CD14-positive monocyte (primary cell): Measurements from ENCODE around the gene EPB41L2. TPM values are rescaled to one million over a fixed set of nuclear protein-coding genes. Genes with fewer than 3 reads are reported as not detected.

ENCODE experiments used
- DNase-seq, 3 donors: peaks; one replicate each; pipeline ENCODE4 v3.0.0-alpha.2; 2011 to 2022
- H2AFZ ChIP-seq: 2 replicates; pipeline ENCODE4 v1.6.0; 2012; ENCODE audit warnings: mild to moderate bottlenecking, low read depth, low read length, inconsistent platforms; ENCODE audit not compliant: insufficient read depth, poor library complexity, severe bottlenecking
- H3K27ac ChIP-seq, 2 donors: 1 replicate in 1 of 2; 2 replicates in 1 of 2; pipeline ENCODE4 v1.5.1; 2012 to 2013; ENCODE audit warnings: low read length in 2 of 2, control low read depth in 1 of 2, inconsistent platforms in 1 of 2, low read depth in 1 of 2, mild to moderate bottlenecking in 1 of 2
- H3K27me3 ChIP-seq, 2 donors: one replicate each; pipeline versions ENCODE4 v1.6.0 to v1.6.1; 2011 to 2013; ENCODE audit warnings: low read length in 2 of 2; ENCODE audit not compliant: control insufficient read depth in 2 of 2, insufficient read depth in 2 of 2
- H3K36me3 ChIP-seq, 2 donors: replicated peaks in 1 of 2; 1 replicate in 1 of 2; 2 replicates in 1 of 2; pipeline versions ENCODE4 v1.5.1 to v1.6.1; 2012 to 2013; ENCODE audit warnings: low read length in 2 of 2, control low read depth in 1 of 2, inconsistent platforms in 1 of 2, mild to moderate bottlenecking in 1 of 2; ENCODE audit not compliant: insufficient read depth in 2 of 2, control insufficient read depth in 1 of 2
- H3K4me1 ChIP-seq, 2 donors: 1 replicate in 1 of 2; 2 replicates in 1 of 2; pipeline versions ENCODE4 v1.5.1 to v1.6.1; 2012 to 2013; ENCODE audit warnings: low read length in 2 of 2, control low read depth in 1 of 2, inconsistent platforms in 1 of 2, mild to moderate bottlenecking in 1 of 2, moderate library complexity in 1 of 2; ENCODE audit not compliant: insufficient read depth in 2 of 2, control insufficient read depth in 1 of 2
- H3K4me2 ChIP-seq: replicated peaks from 2 replicates; pipeline ENCODE3; 2012; ENCODE audit warnings: low read length, moderate library complexity, mild to moderate bottlenecking; ENCODE audit not compliant: poor library complexity, severe bottlenecking; ENCODE audit errors: extremely low read depth
- H3K4me3 ChIP-seq, 3 experiments: fragments of 200-600 bp in 1 of 3; sonication (generic) in 1 of 3; replicated peaks in 1 of 3; 1 replicate in 2 of 3; 2 replicates in 1 of 3; pipeline ENCODE4 v1.5.1; 2011 to 2013; ENCODE audit warnings: low read length in 3 of 3, mild to moderate bottlenecking in 3 of 3, control low read depth in 2 of 3, low read depth in 2 of 3, inconsistent platforms in 1 of 3, moderate library complexity in 1 of 3
- H3K79me2 ChIP-seq: 2 replicates; pipeline ENCODE4 v1.6.0; 2012; ENCODE audit warnings: mild to moderate bottlenecking, control low read depth, inconsistent platforms, low read length, moderate library complexity; ENCODE audit not compliant: insufficient read depth
- H3K9ac ChIP-seq: 2 replicates; pipeline ENCODE4 v1.6.0; 2017; ENCODE audit warnings: low read length, mild to moderate bottlenecking; ENCODE audit not compliant: insufficient read depth, poor library complexity, severe bottlenecking
- H3K9me3 ChIP-seq, 2 donors: replicated peaks in 1 of 2; 1 replicate in 1 of 2; 2 replicates in 1 of 2; pipeline versions ENCODE4 v1.5.1 to v1.6.1; 2012 to 2013; ENCODE audit warnings: low read length in 2 of 2, control low read depth in 1 of 2; ENCODE audit not compliant: control insufficient read depth in 1 of 2, insufficient read depth in 1 of 2
- H4K20me1 ChIP-seq: 2 replicates; pipeline ENCODE4 v1.6.0; 2012; ENCODE audit warnings: mild to moderate bottlenecking, low read length, control low read depth, moderate library complexity; ENCODE audit not compliant: insufficient read depth
- H3K27ac Mint-ChIP-seq, 7 donors: one replicate each; pipeline ENCODE4 v1.8.0; 2020; ENCODE audit warnings: mild to moderate bottlenecking in 7 of 7, mixed read lengths in 7 of 7, moderate library complexity in 6 of 7, inconsistent platforms in 2 of 7
- H3K27me3 Mint-ChIP-seq, 3 donors: one replicate each; pipeline ENCODE4 v1.8.0; 2021 to 2022; ENCODE audit warnings: low read depth in 3 of 3, mild to moderate bottlenecking in 3 of 3, mixed read lengths in 3 of 3, moderate library complexity in 3 of 3, inconsistent platforms in 1 of 3
- H3K36me3 Mint-ChIP-seq, 2 donors: one replicate each; pipeline ENCODE4 v1.8.0; 2020; ENCODE audit warnings: mixed read lengths in 2 of 2, inconsistent platforms in 1 of 2, mild to moderate bottlenecking in 1 of 2
- H3K4me1 Mint-ChIP-seq: one replicate; pipeline ENCODE4 v1.8.0; 2020; ENCODE audit warnings: mild to moderate bottlenecking, mixed read lengths
- H3K4me3 Mint-ChIP-seq, 2 donors: one replicate each; pipeline ENCODE4 v1.8.0; 2020; ENCODE audit warnings: mild to moderate bottlenecking in 2 of 2, mixed read lengths in 2 of 2, moderate library complexity in 1 of 2
- H3K9me3 Mint-ChIP-seq, 7 donors: one replicate each; pipeline ENCODE4 v1.8.0; 2020 to 2022; ENCODE audit warnings: mixed read lengths in 7 of 7, mild to moderate bottlenecking in 6 of 7, moderate library complexity in 6 of 7, inconsistent platforms in 2 of 7
- CTCF ChIP-seq: fragments of 200-600 bp; IDR thresholded peaks from one replicate; pipeline ENCODE4 v1.8.0; 2022; ENCODE audit warnings: antibody characterized with exemption, mild to moderate bottlenecking
- WGBS: methylation state at CpG from one replicate; pipeline ENCODE4 v1.1.5; 2013; ENCODE audit warnings: missing lambda C conversion rate; ENCODE audit not compliant: insufficient coverage; 5-methylcytosine and 5-hydroxymethylcytosine counted together
- intact Hi-C, 2 donors: fragments of 100-400 bp; cut with micrococcal nuclease; formaldehyde crosslinking; loops; one replicate each; pipeline versions ENCODE4 v1.15.0 to v1.15.1; 2023
- polyA plus RNA-seq, 3 donors: library from polyadenylated mRNA; depleted of rRNA in 1 of 3; unstranded in 2 of 3; stranded (reverse) in 1 of 3; fragments of 300-500 nt in 2 of 3; fragments of >200 nt in 1 of 3; fragmentation: Illumina TruSeq in 2 of 3; gene quantifications; 1 replicate in 2 of 3; 2 replicates in 1 of 3; pipeline ENCODE4 v1.2.3, GENCODE V29; 2012 to 2021

Gene EPB41L2
- polyA plus RNA-seq, 3 donors: 3.4 to 7.2 (median 4.6) TPM

- H3K27me3 ChIP-seq: no peaks in the 10 kb centered on the region
- no peaks in the 10 kb centered on the region for H3K79me2 ChIP-seq
- no peaks in the 10 kb centered on the region for H3K9me3 ChIP-seq
- 100% methylated on average over 1 of the region's 5 CpGs for WGBS
- no peaks in the 10 kb centered on the region for H3K4me1 ChIP-seq
- H3K27ac ChIP-seq: no peak overlapping the region
- no peak overlapping the region for H3K4me3 Mint-ChIP-seq
- intact Hi-C loops: no loop called here
- no peak overlapping the region for H2AFZ ChIP-seq
- H3K9me3 Mint-ChIP-seq: no peaks in the 10 kb centered on the region
- no peaks in the 10 kb centered on the region for H4K20me1 ChIP-seq
- H3K4me1 Mint-ChIP-seq: no peaks in the 10 kb centered on the region
- no peak overlapping the region for H3K4me3 ChIP-seq
- no peak overlapping the region for H3K9ac ChIP-seq
- H3K4me2 ChIP-seq: no peak overlapping the region
- no peaks in the 10 kb centered on the region for H3K27me3 Mint-ChIP-seq
- no peaks in the 10 kb centered on the region for H3K36me3 ChIP-seq
- no peak for TF ChIP-seq CTCF
- H3K27ac Mint-ChIP-seq: no peak overlapping the region
- no peak for DNase-seq
- H3K36me3 Mint-ChIP-seq: peaks cover 4 to 6% of the 10 kb centered on the region in 2 donors
These were observed 189.3 kb downstream of the EPB41L2 start for GRCh38 chr6:130873746-130874145.

GRCh38 chr6:130872250-130873095, 190.6 kb downstream of the EPB41L2 start:
- H3K9me3 Mint-ChIP-seq: no peaks in the 10 kb centered on the region
- intact Hi-C loops: no loop called here
- no peaks in the 10 kb centered on the region for H3K4me1 ChIP-seq
- WGBS: 95% methylated on average over 6 of the region's 8 CpGs
- peak; percentile 12 to 35 (median 34) for DNase-seq
- H3K27ac Mint-ChIP-seq: peak overlapping the region in 1 of 7 donors; percentile 16
- no peaks in the 10 kb centered on the region for H3K9me3 ChIP-seq
- no peaks in the 10 kb centered on the region for H3K4me1 Mint-ChIP-seq
- no peak overlapping the region for H3K4me3 ChIP-seq
- no peaks in the 10 kb centered on the region for H3K79me2 ChIP-seq
- TF ChIP-seq CTCF: peak; percentile 98
- no peak overlapping the region for H3K4me3 Mint-ChIP-seq
- no peak overlapping the region for H3K9ac ChIP-seq
- H3K36me3 Mint-ChIP-seq: peaks cover 4 to 6% of the 10 kb centered on the region in 2 donors
- no peaks in the 10 kb centered on the region for H4K20me1 ChIP-seq
- no peak overlapping the region for H3K4me2 ChIP-seq
- H3K36me3 ChIP-seq: no peaks in the 10 kb centered on the region
- no peaks in the 10 kb centered on the region for H3K27me3 ChIP-seq
- H3K27me3 Mint-ChIP-seq: no peaks in the 10 kb centered on the region
- H2AFZ ChIP-seq: no peak overlapping the region
- H3K27ac ChIP-seq: no peak overlapping the region
